Liver (tissue), 9 donors: ENCODE results near the gene LMOD1. TPM values are rescaled to one million over a fixed set of nuclear protein-coding genes. Genes with fewer than 3 reads are reported as not detected.

ENCODE experiments used
- DNase-seq: peaks from one replicate; pipeline ENCODE4 v3.0.0-alpha.2; 2017; ENCODE audit warnings: low spot score
- H3K27ac ChIP-seq, 2 donors: one replicate each; pipeline ENCODE4 v1.7.0; 2013; ENCODE audit warnings: inconsistent platforms in 2 of 2, low read length in 2 of 2, control low read depth in 1 of 2, low read depth in 1 of 2, mild to moderate bottlenecking in 1 of 2
- H3K27me3 ChIP-seq, 4 donors: one replicate each; pipeline versions ENCODE4 v1.6.1 to v1.7.0; 2013; ENCODE audit warnings: low read length in 3 of 4, inconsistent platforms in 1 of 4, mild to moderate bottlenecking in 1 of 4, moderate library complexity in 1 of 4; ENCODE audit not compliant: control insufficient read depth in 4 of 4, insufficient read depth in 4 of 4
- H3K36me3 ChIP-seq, 4 donors: one replicate each; pipeline versions ENCODE4 v1.6.1 to v1.7.0; 2013; ENCODE audit warnings: low read length in 3 of 4, mild to moderate bottlenecking in 3 of 4, low read depth in 1 of 4, moderate library complexity in 1 of 4; ENCODE audit not compliant: control insufficient read depth in 4 of 4, insufficient read depth in 3 of 4
- H3K4me1 ChIP-seq, 4 donors: one replicate each; pipeline versions ENCODE4 v1.6.1 to v1.7.0; 2013; ENCODE audit warnings: low read length in 3 of 4, mild to moderate bottlenecking in 3 of 4, moderate library complexity in 1 of 4; ENCODE audit not compliant: control insufficient read depth in 4 of 4, insufficient read depth in 4 of 4
- H3K4me3 ChIP-seq, 3 donors: one replicate each; pipeline versions ENCODE4 v1.6.1 to v1.7.0; 2013; ENCODE audit warnings: low read length in 3 of 3, control low read depth in 1 of 3, low read depth in 1 of 3, mild to moderate bottlenecking in 1 of 3
- H3K9ac ChIP-seq, 2 donors: one replicate each; pipeline ENCODE4 v1.7.0; 2013; ENCODE audit warnings: low read length in 2 of 2, mild to moderate bottlenecking in 2 of 2, moderate library complexity in 2 of 2, control low read depth in 1 of 2, low read depth in 1 of 2
- H3K9me3 ChIP-seq, 4 donors: one replicate each; pipeline versions ENCODE4 v1.6.1 to v1.7.0; 2013; ENCODE audit warnings: low read length in 3 of 4; ENCODE audit not compliant: control insufficient read depth in 4 of 4
- ATF3 ChIP-seq: IDR thresholded peaks from 2 replicates; pipeline ENCODE4 v1.6.1; 2016; ENCODE audit warnings: antibody characterized with exemption
- CTCF ChIP-seq: fragments of 150-350 bp; IDR thresholded peaks from 2 replicates; pipeline ENCODE4 v1.5.1; 2017; ENCODE audit warnings: improper control_type of control experiment, low read depth, low read length; ENCODE audit not compliant: missing input control
- EGR1 ChIP-seq, 2 donors: IDR thresholded peaks; 2 replicates each; pipeline ENCODE4 v1.6.1; 2016 to 2018; ENCODE audit warnings: antibody characterized with exemption in 2 of 2, low read depth in 2 of 2
- FOXA1 ChIP-seq: IDR thresholded peaks from 2 replicates; pipeline ENCODE4 v1.6.1; 2016; ENCODE audit warnings: antibody characterized with exemption
- FOXA2 ChIP-seq: IDR thresholded peaks from 2 replicates; pipeline ENCODE4 v1.6.1; 2016; ENCODE audit warnings: antibody characterized with exemption
- GABPA ChIP-seq, 2 donors: IDR thresholded peaks in 1 of 2; conservative IDR thresholded peaks in 1 of 2; 2 replicates each; pipeline ENCODE4 v1.6.1; 2016; ENCODE audit warnings: antibody characterized with exemption in 2 of 2, mild to moderate bottlenecking in 1 of 2, moderate library complexity in 1 of 2
- HNF4A ChIP-seq, 2 donors: conservative IDR thresholded peaks; 2 replicates each; pipeline ENCODE4 v1.6.1; 2016; ENCODE audit warnings: antibody characterized with exemption in 2 of 2, mild to moderate bottlenecking in 2 of 2
- HNF4G ChIP-seq: IDR thresholded peaks from 2 replicates; pipeline ENCODE4 v1.6.1; 2016; ENCODE audit warnings: antibody characterized with exemption
- JUND ChIP-seq, 2 donors: IDR thresholded peaks; 2 replicates each; pipeline ENCODE4 v1.6.1; 2016; ENCODE audit warnings: antibody characterized with exemption in 2 of 2
- MAX ChIP-seq: IDR thresholded peaks from 2 replicates; pipeline ENCODE4 v1.6.1; 2016; ENCODE audit warnings: antibody characterized with exemption
- RAD21 ChIP-seq, 2 donors: IDR thresholded peaks; 2 replicates each; pipeline ENCODE4 v1.6.1; 2016; ENCODE audit warnings: antibody characterized with exemption in 2 of 2, mild to moderate bottlenecking in 2 of 2
- REST ChIP-seq: IDR thresholded peaks from 2 replicates; pipeline ENCODE4 v1.6.1; 2016; ENCODE audit warnings: antibody characterized with exemption, mild to moderate bottlenecking
- RXRA ChIP-seq, 2 donors: IDR thresholded peaks; 2 replicates each; pipeline ENCODE4 v1.6.1; 2017 to 2018; ENCODE audit warnings: antibody characterized with exemption in 2 of 2, mild to moderate bottlenecking in 1 of 2
- SP1 ChIP-seq: IDR thresholded peaks from 2 replicates; pipeline ENCODE4 v1.6.1; 2018; ENCODE audit warnings: antibody characterized with exemption, mild to moderate bottlenecking
- TAF1 ChIP-seq: conservative IDR thresholded peaks from 2 replicates; pipeline ENCODE4 v1.6.1; 2016; ENCODE audit warnings: antibody characterized with exemption, mild to moderate bottlenecking
- YY1 ChIP-seq: IDR thresholded peaks from 2 replicates; pipeline ENCODE4 v1.6.1; 2016; ENCODE audit warnings: antibody characterized with exemption, mild to moderate bottlenecking
- ZBTB33 ChIP-seq: IDR thresholded peaks from 2 replicates; pipeline ENCODE4 v1.6.1; 2016; ENCODE audit warnings: antibody characterized with exemption
- WGBS: extraction: QIAGEN DNeasy Blood & Tissue Kit; methylation state at CpG from one replicate; pipeline ENCODE4 v1.1.7; 2013; 5-methylcytosine and 5-hydroxymethylcytosine counted together
- polyA plus RNA-seq, 2 donors: library from polyadenylated mRNA; stranded (reverse) in 1 of 2; unstranded in 1 of 2; fragments of 200-250 nt in 1 of 2; fragments of >200 nt in 1 of 2; fragmentation: Nextera tagmentation in 1 of 2; extraction: Ambion mirVana in 1 of 2; gene quantifications; one replicate each; pipeline versions ENCODE4 v1.2.1 to v1.2.3, GENCODE V29; 2013 to 2015
- total RNA-seq, 2 donors: library from RNA; depleted of rRNA; stranded (reverse); fragments of >200 nt; gene quantifications; one replicate each; pipeline ENCODE4 v1.2.3, GENCODE V29; 2014
- donor health status: healthy.
- donor health status: healthy.
- donor health status: healthy.
- donor health status: healthy.
- donor health status: healthy.

The LMOD1 gene
- total and polyA plus RNA-seq, 4 donors = 0.14 to 4.4 (median 2.2) TPM

GRCh38 chr1:201938440-201939035 lies 7.8 kb downstream of the LMOD1 start:
- no peak for TF ChIP-seq RXRA (IDR thresholded peaks at IDR 0.05)
- TF ChIP-seq REST = no peak
- no peak for TF ChIP-seq FOXA1
- no peak for TF ChIP-seq RAD21 (IDR thresholded peaks at IDR 0.05)
- no peak for TF ChIP-seq TAF1
- no peak for TF ChIP-seq ZBTB33
- Histone ChIP-seq H3K27ac (no peak overlapping the region), H3K9me3 (no peaks in the 10 kb centered on the region), H3K4me1 (no peaks in the 10 kb centered on the region), H3K27me3 (no peaks in the 10 kb centered on the region), H3K4me3 (no peak overlapping the region), H3K36me3 (no peaks in the 10 kb centered on the region), H3K9ac (no peak overlapping the region)
- no peak for DNase-seq
- 72% methylated on average over 4 of the region's 4 CpGs for WGBS

- TF ChIP-seq RAD21 (IDR thresholded peaks at IDR 0.05) (no peak), JUND (IDR thresholded peaks at IDR 0.05) (no peak), TAF1 (no peak), HNF4G (no peak), FOXA1 (no peak), REST (no peak), CTCF (no peak), MAX (no peak), SP1 (no peak), YY1 (no peak), ATF3 (no peak), EGR1 (IDR thresholded peaks at IDR 0.05; ENCODE audit: low read depth in 2 of 2) (no peak), FOXA2 (no peak), ZBTB33 (no peak), GABPA (IDR thresholded peaks at IDR 0.05 in 1 of 2, conservative IDR thresholded peaks at IDR 0.05 in 1 of 2) (no peak), HNF4A (conservative IDR thresholded peaks at IDR 0.05) (no peak)
- H3K9me3 ChIP-seq = no peaks in the 10 kb centered on the region
- DNase-seq = no peak
- H3K27me3 ChIP-seq = no peaks in the 10 kb centered on the region
- no peak overlapping the region for H3K9ac ChIP-seq
- H3K4me1 ChIP-seq = no peaks in the 10 kb centered on the region
- WGBS = 81% methylated on average over 5 of the region's 5 CpGs
- H3K4me3 ChIP-seq = no peak overlapping the region
- no peak overlapping the region for H3K27ac ChIP-seq
- H3K36me3 ChIP-seq = no peaks in the 10 kb centered on the region
These were observed 8.6 kb downstream of the LMOD1 start for GRCh38 chr1:201937624-201938213.
